ENCODE data around the gene PSMB5. TPM values are rescaled to one million over a fixed set of nuclear protein-coding genes. Genes with fewer than 3 reads are reported as not detected.

The PSMB5 gene
- total RNA-seq, 1 experiment from 2014 or later, result 172 TPM

GRCh38 chr14:23043145-23043544 lies 8.4 kb upstream of the PSMB5 start:
- H3K9me3 ChIP-seq, result no peaks in the 10 kb centered on the region
- H3K9me3 Mint-ChIP-seq (ENCODE audit: unreplicated experiment), result no peaks in the 10 kb centered on the region
- no peak overlapping the region for H3K27ac Mint-ChIP-seq (ENCODE audit: unreplicated experiment)
- H3K27me3 Mint-ChIP-seq (ENCODE audit: insufficient read depth, unreplicated experiment), result no peaks in the 10 kb centered on the region
- intact Hi-C loops (cut with micrococcal nuclease; ENCODE audit: unreplicated experiment), result no loop called here
- H3K4me1 ChIP-seq, result peaks cover 11% of the 10 kb centered on the region
- no peak for TF ChIP-seq CTCF (IDR thresholded peaks at IDR 0.05; ENCODE audit: insufficient read depth in 1 of 2, low read depth in 1 of 2, low read length in 1 of 2, severe bottlenecking in 1 of 2, unreplicated experiment in 1 of 2)
- ChIA-PET POLR2A (no interaction called here), CTCF (interaction anchor here (0.7 kb wide), 1 partner anchor 26 kb away, joined by 4 read pairs; no protein-coding TSS in a partner anchor)
- no peaks in the 10 kb centered on the region for H3K36me3 Mint-ChIP-seq (ENCODE audit: insufficient read depth, unreplicated experiment)
- no peak overlapping the region for H3K4me3 Mint-ChIP-seq (ENCODE audit: unreplicated experiment)
- BruUV-seq (replicated peaks), result no TSS peak
- no peaks in the 10 kb centered on the region for H3K27me3 ChIP-seq (replicated peaks; ENCODE audit: control insufficient read depth, insufficient read depth, low read length)
- no peak overlapping the region for H3K4me3 ChIP-seq (ENCODE audit: low read depth, low read length)
- no peaks in the 10 kb centered on the region for H3K4me1 Mint-ChIP-seq (ENCODE audit: low read depth, unreplicated experiment)
- no peak for DNase-seq
- H3K36me3 ChIP-seq (ENCODE audit: control insufficient read depth, insufficient read depth, low read length), result no peaks in the 10 kb centered on the region

- Mint-ChIP-seq H3K27me3 (ENCODE audit: insufficient read depth, unreplicated experiment) (no peaks in the 10 kb centered on the region), H3K4me1 (ENCODE audit: low read depth, unreplicated experiment) (no peaks in the 10 kb centered on the region), H3K27ac (ENCODE audit: unreplicated experiment) (no peak within 1 kb of the TSS), H3K4me3 (ENCODE audit: unreplicated experiment) (no peak within 1 kb of the TSS), H3K36me3 (ENCODE audit: insufficient read depth, unreplicated experiment) (no peaks in the 10 kb centered on the region), H3K9me3 (ENCODE audit: unreplicated experiment) (no peaks in the 10 kb centered on the region)
- Histone ChIP-seq H3K9me3 (no peaks in the 10 kb centered on the region), H3K4me1 (peaks cover 11% of the 10 kb centered on the region), H3K27me3 (replicated peaks; ENCODE audit: control insufficient read depth, insufficient read depth, low read length) (no peaks in the 10 kb centered on the region), H3K36me3 (ENCODE audit: control insufficient read depth, insufficient read depth, low read length) (no peaks in the 10 kb centered on the region), H3K4me3 (ENCODE audit: low read depth, low read length) (no peak within 1 kb of the TSS)
- no peak for DNase-seq
- ChIA-PET CTCF (interaction anchor here (0.7 to 1.2 kb wide), 3 partner anchors 26 to 47 kb away, joined by 3 to 5 read pairs (median 4); no protein-coding TSS in a partner anchor), POLR2A (no interaction called here)
- intact Hi-C loops (cut with micrococcal nuclease; ENCODE audit: unreplicated experiment), result no loop called here
- TF ChIP-seq CTCF (IDR thresholded peaks at IDR 0.05; ENCODE audit: insufficient read depth in 1 of 2, low read depth in 1 of 2, low read length in 1 of 2, severe bottlenecking in 1 of 2, unreplicated experiment in 1 of 2), result no peak
- no TSS peak for BruUV-seq (replicated peaks)
Observed at GRCh38 chr14:23042162-23042965, 7.7 kb upstream of the PSMB5 start, which contains the start of gene PSMB11. TSS of gene PSMB11 (plus strand) at chr14:23042212. CDS start at chr14:23042226, 14 bp downstream.

GRCh38 chr14:23041729-23042128 lies 7.0 kb upstream of the PSMB5 start:
- ChIA-PET CTCF (interaction anchor here (0.7 to 1.2 kb wide), 2 partner anchors 27 to 47 kb away, joined by 3 to 5 read pairs; no protein-coding TSS in a partner anchor), POLR2A (no interaction called here)
- Histone ChIP-seq H3K4me3 (ENCODE audit: low read depth, low read length) (no peak overlapping the region), H3K9me3 (no peaks in the 10 kb centered on the region), H3K4me1 (peaks cover 11% of the 10 kb centered on the region), H3K36me3 (ENCODE audit: control insufficient read depth, insufficient read depth, low read length) (no peaks in the 10 kb centered on the region), H3K27me3 (replicated peaks; ENCODE audit: control insufficient read depth, insufficient read depth, low read length) (no peaks in the 10 kb centered on the region)
- no peaks in the 10 kb centered on the region for H3K27me3 Mint-ChIP-seq (ENCODE audit: insufficient read depth, unreplicated experiment)
- no peaks in the 10 kb centered on the region for H3K4me1 Mint-ChIP-seq (ENCODE audit: low read depth, unreplicated experiment)
- no peak overlapping the region for H3K27ac Mint-ChIP-seq (ENCODE audit: unreplicated experiment)
- no peak overlapping the region for H3K4me3 Mint-ChIP-seq (ENCODE audit: unreplicated experiment)
- H3K36me3 Mint-ChIP-seq (ENCODE audit: insufficient read depth, unreplicated experiment), result no peaks in the 10 kb centered on the region
- intact Hi-C loops (cut with micrococcal nuclease; ENCODE audit: unreplicated experiment), result no loop called here
- no peak for DNase-seq
- BruUV-seq (replicated peaks), result no TSS peak
- no peak for TF ChIP-seq CTCF (IDR thresholded peaks at IDR 0.05; ENCODE audit: insufficient read depth in 1 of 2, low read depth in 1 of 2, low read length in 1 of 2, severe bottlenecking in 1 of 2, unreplicated experiment in 1 of 2)
- no peaks in the 10 kb centered on the region for H3K9me3 Mint-ChIP-seq (ENCODE audit: unreplicated experiment)
